ENCODE measurements around the gene SORCS3. TPM values are rescaled to one million over a fixed set of nuclear protein-coding genes. Genes with fewer than 3 reads are reported as not detected.

Gene SORCS3
- total RNA-seq, 2 donors from 2014 or later: 0.68 TPM; not detected in 1

DNA sequence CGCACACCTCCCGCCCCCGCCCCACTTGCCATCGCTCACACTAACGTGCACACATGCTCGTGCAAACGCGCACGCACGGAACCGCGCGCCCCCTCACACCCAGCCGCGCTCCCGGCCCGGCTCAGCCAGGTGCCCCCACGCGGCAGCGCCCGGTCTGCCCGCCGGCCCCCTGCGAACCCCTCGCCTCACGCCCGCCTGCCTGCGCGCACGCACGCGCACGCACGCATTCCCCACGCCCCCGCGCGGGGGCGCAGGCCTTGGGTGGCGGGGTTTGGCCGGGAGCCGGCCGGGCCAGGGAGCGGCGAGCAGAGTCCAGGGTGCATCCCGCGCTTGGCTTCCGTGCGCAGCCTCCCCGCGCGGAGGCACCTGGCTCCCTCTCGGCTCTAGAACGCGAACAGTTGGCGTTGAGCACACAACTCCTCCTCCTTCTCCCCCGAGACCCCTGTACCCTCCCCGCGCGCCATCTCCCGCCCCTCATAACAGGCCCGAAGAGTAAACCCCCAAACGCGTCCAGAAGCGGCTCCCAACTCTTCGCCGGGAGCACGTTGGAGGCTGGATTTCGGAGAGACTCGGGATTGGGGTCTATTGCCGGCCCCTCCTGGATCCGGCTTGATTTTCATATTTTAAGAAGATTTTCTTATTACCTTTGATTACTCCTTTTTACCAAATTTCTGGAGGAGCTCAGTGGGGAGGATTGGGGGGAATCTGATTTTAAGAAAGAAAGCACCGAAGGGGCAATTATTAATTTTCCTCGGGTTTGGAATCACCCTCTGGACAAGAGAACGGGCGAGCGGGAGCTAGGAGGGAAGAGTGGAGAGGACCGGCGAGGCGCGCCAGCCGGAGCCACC is 527 bp upstream of the SORCS3 start:
- Histone ChIP-seq H3K36me3 (ENCODE audit: control insufficient read depth, insufficient read depth, low read length) (no peaks in the 10 kb centered on the region), H3K4me1 (ENCODE audit: control insufficient read depth, insufficient read depth, low read length) (no peaks in the 10 kb centered on the region), H3K27ac (ENCODE audit: low read depth, low read length) (no peak overlapping the region), H3K9ac (ENCODE audit: extremely low read depth, low read length, poor library complexity, severe bottlenecking) (no peak overlapping the region), H3K4me3 (ENCODE audit: low read length) (peak overlapping the region; percentile 79), H3K27me3 (ENCODE audit: control insufficient read depth, insufficient read depth, low read length, poor library complexity, severe bottlenecking) (peaks cover 98% of the 10 kb centered on the region), H3K9me3 (ENCODE audit: control insufficient read depth, low read length) (no peaks in the 10 kb centered on the region)
- peak; percentile 70 for DNase-seq
- Mint-ChIP-seq H3K27me3 (ENCODE audit: insufficient read depth) (peaks cover 91% of the 10 kb centered on the region), H3K9me3 (no peaks in the 10 kb centered on the region), H3K27ac (no peak overlapping the region), H3K4me3 (peak overlapping the region; percentile 64), H3K4me1 (peaks cover 12% of the 10 kb centered on the region), H3K36me3 (ENCODE audit: low read depth) (no peaks in the 10 kb centered on the region)
- TF ChIP-seq, protein P1, sequence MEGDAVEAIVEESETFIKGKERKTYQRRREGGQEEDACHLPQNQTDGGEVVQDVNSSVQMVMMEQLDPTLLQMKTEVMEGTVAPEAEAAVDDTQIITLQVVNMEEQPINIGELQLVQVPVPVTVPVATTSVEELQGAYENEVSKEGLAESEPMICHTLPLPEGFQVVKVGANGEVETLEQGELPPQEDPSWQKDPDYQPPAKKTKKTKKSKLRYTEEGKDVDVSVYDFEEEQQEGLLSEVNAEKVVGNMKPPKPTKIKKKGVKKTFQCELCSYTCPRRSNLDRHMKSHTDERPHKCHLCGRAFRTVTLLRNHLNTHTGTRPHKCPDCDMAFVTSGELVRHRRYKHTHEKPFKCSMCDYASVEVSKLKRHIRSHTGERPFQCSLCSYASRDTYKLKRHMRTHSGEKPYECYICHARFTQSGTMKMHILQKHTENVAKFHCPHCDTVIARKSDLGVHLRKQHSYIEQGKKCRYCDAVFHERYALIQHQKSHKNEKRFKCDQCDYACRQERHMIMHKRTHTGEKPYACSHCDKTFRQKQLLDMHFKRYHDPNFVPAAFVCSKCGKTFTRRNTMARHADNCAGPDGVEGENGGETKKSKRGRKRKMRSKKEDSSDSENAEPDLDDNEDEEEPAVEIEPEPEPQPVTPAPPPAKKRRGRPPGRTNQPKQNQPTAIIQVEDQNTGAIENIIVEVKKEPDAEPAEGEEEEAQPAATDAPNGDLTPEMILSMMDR (conservative IDR thresholded peaks at IDR 0.05): no peak
- WGBS, 2 experiments (ENCODE audit: insufficient coverage in 1 of 2, insufficient read length in 1 of 2): 1 to 3% methylated on average over 11 to 73 of the region's 82 CpGs

DNA sequence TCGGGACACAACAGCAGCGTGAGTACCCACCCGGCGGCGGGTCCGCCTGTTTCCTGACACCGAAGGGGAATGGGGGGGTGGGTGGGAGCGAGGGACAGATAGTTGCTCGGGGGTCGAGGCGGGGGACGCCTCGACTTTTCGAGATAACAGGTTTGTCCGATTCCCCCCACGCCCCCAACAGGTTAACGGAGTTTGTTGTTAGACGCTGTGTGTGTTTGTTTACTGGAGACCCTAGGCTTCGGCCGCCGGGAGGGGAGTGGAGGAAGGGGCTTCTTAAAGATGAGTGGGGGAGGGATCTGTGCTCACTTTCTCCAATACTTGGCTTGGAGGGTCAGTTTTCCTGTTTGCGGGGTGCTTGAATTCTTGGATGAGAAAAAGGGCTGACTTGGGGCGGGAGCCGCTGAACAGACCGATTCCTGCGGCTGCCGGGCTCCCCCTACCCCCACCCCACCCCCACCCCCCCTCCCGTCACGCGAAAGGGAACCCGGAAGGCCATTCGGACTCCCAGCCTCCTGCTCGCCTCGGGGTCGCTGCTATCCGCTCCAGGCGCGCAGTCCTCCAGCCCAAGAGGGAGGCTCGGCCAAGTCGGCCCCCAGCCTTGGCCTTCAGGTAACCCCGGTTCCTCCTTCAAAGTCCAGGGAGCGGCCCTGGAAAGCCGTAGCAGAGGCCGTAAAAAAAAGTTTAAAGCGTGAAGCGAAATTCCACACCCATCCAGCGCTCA is 1.0 kb downstream of the SORCS3 start:
- Histone ChIP-seq H3K9ac (ENCODE audit: extremely low read depth, low read length, poor library complexity, severe bottlenecking) (no peak overlapping the region), H3K27me3 (ENCODE audit: control insufficient read depth, insufficient read depth, low read length, poor library complexity, severe bottlenecking) (peaks cover 100% of the 10 kb centered on the region), H3K9me3 (ENCODE audit: control insufficient read depth, low read length) (no peaks in the 10 kb centered on the region), H3K4me3 (ENCODE audit: low read length) (peak overlapping the region; percentile 81), H3K36me3 (ENCODE audit: control insufficient read depth, insufficient read depth, low read length) (no peaks in the 10 kb centered on the region), H3K4me1 (ENCODE audit: control insufficient read depth, insufficient read depth, low read length) (no peaks in the 10 kb centered on the region), H3K27ac (ENCODE audit: low read depth, low read length) (no peak overlapping the region)
- Mint-ChIP-seq H3K4me1 (peaks cover 12% of the 10 kb centered on the region), H3K9me3 (no peaks in the 10 kb centered on the region), H3K36me3 (ENCODE audit: low read depth) (no peaks in the 10 kb centered on the region), H3K4me3 (peak overlapping the region; percentile 64), H3K27me3 (ENCODE audit: insufficient read depth) (peaks cover 95% of the 10 kb centered on the region), H3K27ac (peak overlapping the region; percentile 13)
- TF ChIP-seq, protein P1 (conservative IDR thresholded peaks at IDR 0.05): no peak
- 1 to 3% methylated on average over 7 to 39 of the region's 47 CpGs for WGBS, 2 experiments (ENCODE audit: insufficient coverage in 1 of 2, insufficient read length in 1 of 2)
- DNase-seq: no peak

DNA sequence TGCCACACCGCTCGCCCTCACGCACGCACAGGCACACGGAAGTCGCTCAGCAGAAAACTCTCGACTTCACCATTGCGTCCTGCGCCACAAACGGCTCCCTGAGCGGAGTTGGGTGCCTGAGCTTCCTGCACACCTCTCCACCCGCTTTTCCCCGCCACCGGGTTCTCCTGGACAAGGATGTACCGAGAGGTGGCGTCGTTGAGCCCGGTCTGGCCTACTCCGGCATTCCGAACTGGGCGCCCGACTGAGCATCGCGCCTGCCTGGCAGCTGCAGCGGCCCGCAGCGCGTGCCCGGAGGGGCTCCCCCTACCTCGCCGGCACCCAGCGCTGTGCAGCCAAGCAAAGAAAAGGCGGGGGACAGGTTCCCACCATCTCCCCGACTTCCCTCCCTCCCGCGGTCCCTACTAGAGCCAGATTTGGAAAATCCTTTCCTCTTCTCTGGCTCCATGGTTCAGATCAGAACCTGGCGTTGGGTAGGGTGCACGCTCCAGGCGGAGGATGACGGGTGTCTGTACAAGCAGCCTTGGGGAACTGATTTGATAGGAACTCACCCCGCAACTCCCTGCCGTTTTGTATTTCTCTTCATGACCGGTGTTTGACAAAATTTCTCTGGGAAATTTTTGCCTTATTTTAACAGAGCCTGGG is 1.7 kb downstream of the SORCS3 start:
- 11 to 21% methylated on average over 23 to 43 of the region's 43 CpGs for WGBS, 2 experiments (ENCODE audit: insufficient coverage in 1 of 2, insufficient read length in 1 of 2)
- no peaks in the 10 kb centered on the region for H3K9me3 ChIP-seq (ENCODE audit: control insufficient read depth, low read length)

More for the DNA sequence above, 1.7 kb downstream of the SORCS3 start:
- Mint-ChIP-seq H3K4me1 (peaks cover 12% of the 10 kb centered on the region), H3K36me3 (ENCODE audit: low read depth) (no peaks in the 10 kb centered on the region), H3K27ac (peak overlapping the region; percentile 13), H3K27me3 (ENCODE audit: insufficient read depth) (peaks cover 95% of the 10 kb centered on the region), H3K4me3 (peak overlapping the region; percentile 64), H3K9me3 (no peaks in the 10 kb centered on the region)
- Histone ChIP-seq H3K36me3 (ENCODE audit: control insufficient read depth, insufficient read depth, low read length) (no peaks in the 10 kb centered on the region), H3K27ac (ENCODE audit: low read depth, low read length) (no peak overlapping the region), H3K9ac (ENCODE audit: extremely low read depth, low read length, poor library complexity, severe bottlenecking) (no peak overlapping the region), H3K4me3 (ENCODE audit: low read length) (peak overlapping the region; percentile 81), H3K4me1 (ENCODE audit: control insufficient read depth, insufficient read depth, low read length) (no peaks in the 10 kb centered on the region), H3K27me3 (ENCODE audit: control insufficient read depth, insufficient read depth, low read length, poor library complexity, severe bottlenecking) (peaks cover 100% of the 10 kb centered on the region)
- DNase-seq: peak; percentile 97
- TF ChIP-seq, protein P1 (conservative IDR thresholded peaks at IDR 0.05): peak; percentile 91

Data from endodermal cell (in vitro differentiated cells).